Heart left ventricle (tissue), 16 donors: Measurements from ENCODE around the gene SUMF1. TPM values are rescaled to one million over a fixed set of nuclear protein-coding genes. Genes with fewer than 3 reads are reported as not detected.
A peak's percentile ranks its signal among the peaks of the same experiment; 100 is the strongest.

Experiments used
- ATAC-seq, 4 donors: fragments of 200-7000 bp; cut with Tn5 transposase; one replicate each; pipeline ENCODE4 v1.9.1; 2020 to 2022; ENCODE audit warnings: moderate library complexity in 4 of 4, mild to moderate bottlenecking in 3 of 4, moderate number of reproducible peaks in 1 of 4
- DNase-seq, 5 donors: peaks; one replicate each; pipeline ENCODE4 v3.0.0-alpha.2; 2020
- H3K27ac ChIP-seq, 12 donors: fragments of 200-600 bp; sonication (generic) in 4 of 12; one replicate each; pipeline versions ENCODE4 v1.5.0 to v1.8.0; 2016 to 2022; ENCODE audit warnings: mild to moderate bottlenecking in 2 of 12
- H3K27me3 ChIP-seq, 9 donors: fragments of 200-600 bp; sonication (generic) in 2 of 9; one replicate each; pipeline versions ENCODE4 v1.5.1 to v1.8.0; 2016 to 2022; ENCODE audit warnings: mild to moderate bottlenecking in 3 of 9
- H3K36me3 ChIP-seq, 9 donors: fragments of 200-600 bp; sonication (generic) in 2 of 9; one replicate each; pipeline versions ENCODE4 v1.5.0 to v1.8.0; 2018 to 2022; ENCODE audit warnings: mild to moderate bottlenecking in 2 of 9
- H3K4me1 ChIP-seq, 12 donors: fragments of 200-600 bp; sonication (generic) in 4 of 12; one replicate each; pipeline versions ENCODE4 v1.5.0 to v1.8.0; 2016 to 2022; ENCODE audit warnings: mild to moderate bottlenecking in 3 of 12
- H3K4me3 ChIP-seq, 12 donors: fragments of 200-600 bp; sonication (generic) in 4 of 12; one replicate each; pipeline versions ENCODE4 v1.5.0 to v1.8.0; 2017 to 2022; ENCODE audit warnings: mild to moderate bottlenecking in 9 of 12, moderate library complexity in 4 of 12
- H3K9me3 ChIP-seq, 12 donors: fragments of 200-600 bp; sonication (generic) in 4 of 12; one replicate each; pipeline versions ENCODE4 v1.5.0 to v1.8.0; 2016 to 2022; ENCODE audit warnings: mild to moderate bottlenecking in 1 of 12
- CTCF ChIP-seq, 12 donors: fragments of 200-600 bp; sonication (generic) in 4 of 12; IDR thresholded peaks; one replicate each; pipeline versions ENCODE4 v1.5.0 to v1.8.0; 2018 to 2022; ENCODE audit warnings: antibody characterized with exemption in 12 of 12, mild to moderate bottlenecking in 5 of 12
- POLR2A ChIP-seq, 2 donors: fragments of 450-650 bp; IDR thresholded peaks; one replicate each; pipeline ENCODE4 v1.6.1; 2017; ENCODE audit warnings: antibody characterized with exemption in 2 of 2, mild to moderate bottlenecking in 2 of 2, moderate library complexity in 2 of 2
- WGBS, 4 donors: extraction: QIAGEN DNeasy Blood & Tissue Kit in 2 of 4; methylation state at CpG; one replicate each; pipeline versions ENCODE4 v1.1.5 to v1.1.7; 2013 to 2018; 5-methylcytosine and 5-hydroxymethylcytosine counted together
- intact Hi-C, 10 donors: fragments of 100-400 bp; cut with DNase I; formaldehyde crosslinking; loops; one replicate each; pipeline versions ENCODE4 v1.11.1 to v1.14.2; 2022
- polyA plus RNA-seq, 2 donors: library from polyadenylated mRNA; stranded (reverse); fragments of 200-250 nt; gene quantifications; one replicate each; pipeline ENCODE4 v1.2.3, GENCODE V29; 2013
- total RNA-seq, 9 donors: library from RNA; depleted of rRNA in 2 of 9; stranded (reverse); fragments of >200 nt in 2 of 9; fragmentation: NEBNext Ultra II Directional in 3 of 9; extraction: Animal tissue kit (Norgen Biotek cat#: 25700) in 3 of 9; gene quantifications; one replicate each; pipeline versions ENCODE4 v1.1.0 to v1.2.4, GENCODE V29; 2016 to 2023
- donor health status: ischemic (EF 13 %, LVEDD 7.1; RV severe dilation, severe dysfunction).
- donor health status: healthy with polysubstance abuse.
- donor health status: DM: no; HTN: yes; CAD: no.
- donor health status: DM: no; HTN: no; CAD: no.
- donor health status: ischemic (EF 25% LVEDD 6.9; RV normal size, moderate dysfunction).
- donor health status: ischemic (EF 25% LVEDD 5.7; RV mildly dilated, moderate dysfunction).
- donor health status: healthy.
- donor health status: DM: yes; HTN: yes; CAD: no.
- donor health status: ischemic (EF 35%, LVEDD 5.7; RV mildly dilated, moderate dysfunction).
- donor health status: nonischemic (EF 11% LVEDD 7.7; RV severe dilation, severe dysfunction).
- donor health status: DM: yes; HTN: yes; CAD: no.
- donor health status: PGD.
- donor health status: ischemic (EF 29% LVEDD 5.4; RV normal size, mild dysfunction).
- donor health status: nonischemic (EF 23%, LVEDD 6.1; RV moderate dilation, normal function).

The SUMF1 gene
- total and polyA plus RNA-seq, 11 donors = 3.9 to 21.1 (median 11.2) TPM

DNA sequence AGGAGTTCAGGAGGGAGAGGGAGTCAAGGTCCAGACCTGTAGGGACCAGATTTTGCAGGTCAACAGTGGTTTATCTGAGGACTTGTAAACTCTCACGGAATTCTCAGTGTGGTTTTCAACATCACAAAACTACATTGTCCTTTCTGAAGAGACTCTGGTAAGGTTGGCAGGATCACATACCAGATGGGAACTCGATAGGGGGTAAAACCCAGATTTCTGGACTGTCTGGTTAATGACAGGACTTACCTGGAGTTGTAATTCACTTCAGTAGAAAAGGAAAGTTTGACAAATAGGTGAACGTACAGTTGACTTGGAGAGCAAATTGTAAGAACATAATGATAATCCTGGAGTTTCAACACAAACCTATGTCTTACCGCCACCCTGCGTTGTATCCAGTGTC is 31.4 kb upstream of the SUMF1 start:
- Histone ChIP-seq H3K4me1 (peaks cover 0 to 46% (median 20%) of the 10 kb centered on the region in 12 donors), H3K27ac (no peak overlapping the region), H3K27me3 (no peaks in the 10 kb centered on the region), H3K36me3 (peaks cover 0 to 36% (median 29%) of the 10 kb centered on the region in 9 donors), H3K9me3 (no peaks in the 10 kb centered on the region), H3K4me3 (no peak overlapping the region)
- ATAC-seq (no peak), DNase-seq (no peak)
- WGBS, 4 donors = 81 to 92% (median 89%) methylated on average over 5 of the region's 5 CpGs
- intact Hi-C loops = loop anchor here in 7 of 10 donors (5.0 to 10.0 kb wide), 5 partner anchors 84 to 144 kb away; no protein-coding TSS in a partner anchor
- no peak for TF ChIP-seq POLR2A (IDR thresholded peaks at IDR 0.05)

DNA sequence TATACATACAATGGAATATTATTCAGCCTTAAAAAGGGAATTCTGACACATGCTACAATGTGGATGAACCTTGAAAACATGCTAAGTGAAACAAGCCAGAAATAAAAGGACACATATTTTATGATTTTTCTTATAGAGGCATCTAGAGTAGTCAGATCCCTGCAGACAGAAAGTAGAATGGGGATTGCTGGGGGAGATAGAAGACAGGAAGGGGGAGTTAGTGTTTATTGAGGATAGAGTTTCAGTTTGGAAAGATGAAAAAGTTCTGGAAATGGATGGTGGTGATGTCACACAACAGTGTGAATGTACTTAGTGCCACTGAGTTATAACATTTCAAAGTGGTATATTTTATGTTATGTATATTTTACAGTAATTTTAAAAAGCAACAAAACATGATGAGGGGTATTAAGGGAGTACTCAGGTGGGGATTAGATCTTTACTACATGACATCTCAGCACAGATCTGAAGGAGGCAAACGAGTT is 30.8 kb upstream of the SUMF1 start:
- WGBS, 4 donors = 43 to 63% (median 58%) methylated on average over 1 of the region's 1 CpG

GRCh38 chr3:4497005-4497692 is 30.1 kb upstream of the SUMF1 start:
- Histone ChIP-seq H3K4me1 (peaks cover 0 to 40% (median 20%) of the 10 kb centered on the region in 12 donors), H3K36me3 (peaks cover 0 to 36% (median 29%) of the 10 kb centered on the region in 9 donors), H3K27me3 (no peaks in the 10 kb centered on the region), H3K4me3 (peak overlapping the region in 1 of 12 donors; percentile 17), H3K27ac (no peak overlapping the region), H3K9me3 (no peaks in the 10 kb centered on the region)
- 53 to 63% (median 56%) methylated on average over 5 of the region's 5 CpGs for WGBS, 4 donors
- no peak for DNase-seq
- TF ChIP-seq POLR2A (IDR thresholded peaks at IDR 0.05) (no peak), CTCF (IDR thresholded peaks at IDR 0.05) (no peak)
- intact Hi-C loops = loop anchor here in 7 of 10 donors (5.0 to 10.0 kb wide), 5 partner anchors 85 to 142 kb away; no protein-coding TSS in a partner anchor
- ATAC-seq = no peak

More for the DNA sequence above, 30.8 kb upstream of the SUMF1 start:
- Histone ChIP-seq H3K27ac (no peak overlapping the region), H3K36me3 (peaks cover 0 to 36% (median 29%) of the 10 kb centered on the region in 9 donors), H3K4me1 (peaks cover 0 to 41% (median 19%) of the 10 kb centered on the region in 12 donors), H3K4me3 (no peak overlapping the region), H3K27me3 (no peaks in the 10 kb centered on the region), H3K9me3 (no peaks in the 10 kb centered on the region)
- no peak for DNase-seq
- no peak for ATAC-seq
- TF ChIP-seq CTCF (IDR thresholded peaks at IDR 0.05) (no peak), POLR2A (IDR thresholded peaks at IDR 0.05) (no peak)
- intact Hi-C loops = loop anchor here in 7 of 10 donors (5.0 to 10.0 kb wide), 5 partner anchors 84 to 143 kb away; no protein-coding TSS in a partner anchor

DNA sequence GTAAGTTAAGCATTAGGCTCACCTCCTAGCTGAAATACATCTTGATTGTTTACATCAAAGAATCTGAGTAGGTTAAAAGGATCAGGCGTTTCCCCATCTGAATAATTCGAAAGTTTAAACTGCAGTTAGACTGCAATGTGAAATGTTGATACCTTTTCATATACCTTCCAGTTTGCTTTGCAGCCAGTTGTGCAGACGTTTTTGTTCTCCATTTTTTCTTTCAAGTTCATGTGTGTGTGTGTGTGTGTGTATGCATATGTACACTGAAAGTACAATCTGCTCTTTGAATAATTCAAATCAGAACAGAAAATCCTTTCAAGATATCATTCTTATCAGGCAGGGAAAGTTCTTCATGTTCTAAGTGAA is 29.0 kb upstream of the SUMF1 start:
- TF ChIP-seq CTCF (IDR thresholded peaks at IDR 0.05) (no peak), POLR2A (IDR thresholded peaks at IDR 0.05) (no peak)
- peaks cover 0 to 50% (median 28%) of the 10 kb centered on the region in 12 donors for H3K4me1 ChIP-seq
- no peak for DNase-seq
- H3K9me3 ChIP-seq = no peaks in the 10 kb centered on the region
- peak overlapping the region in 7 of 12 donors; percentile 69 to 89 (median 74) for H3K4me3 ChIP-seq
- no peaks in the 10 kb centered on the region for H3K27me3 ChIP-seq
- H3K27ac ChIP-seq = peak overlapping the region in 3 of 12 donors; percentile 78 to 94 (median 89)
- intact Hi-C loops = loop anchor here in 7 of 10 donors (5.0 to 10.0 kb wide), 5 partner anchors 86 to 141 kb away; no protein-coding TSS in a partner anchor
- ATAC-seq = no peak
- WGBS, 4 donors = 56 to 74% (median 62%) methylated on average over 3 of the region's 3 CpGs
- H3K36me3 ChIP-seq = peaks cover 0 to 30% (median 21%) of the 10 kb centered on the region in 9 donors
